H1 (cell line): ENCODE measurements around the gene PRKAR1B. TPM values are rescaled to one million over a fixed set of nuclear protein-coding genes. Genes with fewer than 3 reads are reported as not detected.

ENCODE experiments used
- CTCF ChIA-PET: fragments of 300-600 bp; sonication (Branson Sonifier 250); formaldehyde crosslinking; loops from one replicate; lab custom pipeline; 2021; ENCODE audit not compliant: partially characterized antibody; lab: Charles Lee
- POLR2A ChIA-PET: fragments of 300-600 bp; sonication (Branson Sonifier 250); formaldehyde crosslinking; loops from one replicate; lab custom pipeline; 2021; ENCODE audit warnings: inconsistent platforms; ENCODE audit not compliant: partially characterized antibody; lab: Charles Lee
- DNase-seq, 2 experiments: peaks; one replicate each; pipeline versions ENCODE4 v3.0.0 to v3.0.0-alpha.2; 2010 to 2022; ENCODE audit warnings: low spot score in 2 of 2, low read depth in 1 of 2, mixed read lengths in 1 of 2
- FAIRE-seq: peaks from 2 replicates; lab custom pipeline; 2011; peaks lifted over from hg19 to GRCh38; lab: Jason Lieb, UNC
- H2AFZ ChIP-seq: 2 replicates; pipeline ENCODE4 v1.8.1; 2012; ENCODE audit warnings: low read length, inconsistent platforms
- H2AK5ac ChIP-seq: 2 replicates; pipeline ENCODE4 v1.6.1; 2013; ENCODE audit warnings: low read depth, low read length
- H2BK120ac ChIP-seq: replicated peaks from 2 replicates; pipeline ENCODE3; 2013; ENCODE audit warnings: low read depth, low read length, inconsistent platforms
- H2BK12ac ChIP-seq: 2 replicates; pipeline ENCODE4 v1.6.1; 2013; ENCODE audit warnings: low read depth, low read length
- H2BK15ac ChIP-seq: 2 replicates; pipeline ENCODE4 v1.6.1; 2013; ENCODE audit warnings: low read length
- H2BK20ac ChIP-seq: 2 replicates; pipeline ENCODE4 v1.6.1; 2013; ENCODE audit warnings: low read length
- H2BK5ac ChIP-seq: 2 replicates; pipeline ENCODE4 v1.6.1; 2013; ENCODE audit warnings: low read depth, low read length
- H3K14ac ChIP-seq: 2 replicates; pipeline ENCODE4 v1.6.1; 2013; ENCODE audit warnings: inconsistent platforms; ENCODE audit not compliant: insufficient read length
- H3K18ac ChIP-seq: 2 replicates; pipeline ENCODE4 v1.6.1; 2013; ENCODE audit warnings: low read length; ENCODE audit errors: extremely low read depth
- H3K23ac ChIP-seq: 2 replicates; pipeline ENCODE4 v1.6.1; 2013; ENCODE audit warnings: inconsistent platforms; ENCODE audit not compliant: insufficient read length
- H3K23me2 ChIP-seq: 2 replicates; pipeline ENCODE4 v1.6.1; 2013; ENCODE audit warnings: low read depth, low read length
- H3K27ac ChIP-seq: 2 replicates; pipeline ENCODE4 v1.6.1; 2011; ENCODE audit warnings: low read depth, low read length, inconsistent platforms
- H3K27me3 ChIP-seq, 4 experiments: replicated peaks in 1 of 4; 1 replicate in 1 of 4; 2 replicates in 3 of 4; pipeline versions ENCODE4 v1.6.1 to v1.8.1; 2011 to 2013; ENCODE audit warnings: low read length in 3 of 4, mild to moderate bottlenecking in 3 of 4, inconsistent platforms in 2 of 4, mixed read lengths in 2 of 4, moderate library complexity in 1 of 4; ENCODE audit not compliant: control insufficient read depth in 3 of 4, insufficient read depth in 3 of 4; ENCODE audit errors: extremely low read depth in 1 of 4
- H3K36me3 ChIP-seq, 4 experiments: 2 replicates each; pipeline versions ENCODE4 v1.6.1 to v1.8.1; 2011 to 2013; ENCODE audit warnings: mild to moderate bottlenecking in 4 of 4, low read length in 3 of 4, moderate library complexity in 2 of 4, control low read depth in 1 of 4, inconsistent platforms in 1 of 4; ENCODE audit not compliant: insufficient read depth in 4 of 4, control insufficient read depth in 2 of 4
- H3K4ac ChIP-seq: replicated peaks from 2 replicates; pipeline ENCODE3; 2013; ENCODE audit warnings: low read length, low read depth, mixed read lengths, inconsistent platforms; ENCODE audit not compliant: insufficient read length
- H3K4me1 ChIP-seq, 4 experiments: replicated peaks in 1 of 4; 1 replicate in 1 of 4; 2 replicates in 3 of 4; pipeline versions ENCODE4 v1.6.1 to v1.8.1; 2011 to 2013; ENCODE audit warnings: low read length in 3 of 4, inconsistent platforms in 2 of 4, mixed read lengths in 1 of 4; ENCODE audit not compliant: insufficient read depth in 4 of 4, control insufficient read depth in 3 of 4
- H3K4me2 ChIP-seq, 2 experiments: 2 replicates each; pipeline versions ENCODE4 v1.6.1 to v1.8.1; 2011 to 2013; ENCODE audit warnings: low read depth in 2 of 2, low read length in 2 of 2, control low read depth in 1 of 2, inconsistent platforms in 1 of 2, mild to moderate bottlenecking in 1 of 2; ENCODE audit not compliant: insufficient read depth in 1 of 2
- H3K4me3 ChIP-seq, 4 experiments: fragments of 200-600, 300-600 bp in 1 of 4; sonication (generic), shearing (Covaris generic), sonication (Bioruptor Twin) in 1 of 4; 2 replicates each; pipeline versions ENCODE4 v1.5.1 to v1.8.1; 2011 to 2016; ENCODE audit warnings: low read length in 4 of 4, low read depth in 3 of 4, control low read depth in 2 of 4, inconsistent platforms in 2 of 4, mild to moderate bottlenecking in 2 of 4, mixed read lengths in 1 of 4, moderate library complexity in 1 of 4; ENCODE audit not compliant: insufficient read depth in 2 of 4; ENCODE audit errors: extremely low read depth in 1 of 4
- H3K56ac ChIP-seq: replicated peaks from 2 replicates; pipeline ENCODE3; 2013; ENCODE audit warnings: low read depth, mild to moderate bottlenecking, mixed read lengths, low read length, inconsistent platforms; ENCODE audit not compliant: insufficient read length
- H3K79me1 ChIP-seq: 2 replicates; pipeline ENCODE4 v1.6.1; 2013; ENCODE audit warnings: low read depth, low read length, control low read depth
- H3K79me2 ChIP-seq, 2 experiments: 2 replicates each; pipeline versions ENCODE4 v1.6.1 to v1.8.1; 2012 to 2013; ENCODE audit warnings: low read length in 2 of 2, mild to moderate bottlenecking in 2 of 2, inconsistent platforms in 1 of 2; ENCODE audit not compliant: insufficient read depth in 2 of 2, control insufficient read depth in 1 of 2
- H3K9ac ChIP-seq, 4 experiments: replicated peaks in 1 of 4; 1 replicate in 1 of 4; 2 replicates in 3 of 4; pipeline versions ENCODE4 v1.6.1 to v1.8.1; 2011 to 2013; ENCODE audit warnings: low read depth in 3 of 4, low read length in 3 of 4, control low read depth in 2 of 4, mild to moderate bottlenecking in 2 of 4, moderate library complexity in 2 of 4, inconsistent platforms in 1 of 4; ENCODE audit errors: extremely low read depth in 1 of 4
- H3K9me3 ChIP-seq, 2 experiments: 2 replicates each; pipeline versions ENCODE4 v1.6.1 to v1.8.1; 2012 to 2013; ENCODE audit warnings: mild to moderate bottlenecking in 2 of 2, moderate library complexity in 2 of 2, control low read depth in 1 of 2, inconsistent platforms in 1 of 2, low read depth in 1 of 2, low read length in 1 of 2, mixed read lengths in 1 of 2; ENCODE audit not compliant: insufficient read depth in 2 of 2
- H4K20me1 ChIP-seq, 2 experiments: replicated peaks in 1 of 2; 2 replicates each; pipeline versions ENCODE3 to v1.8.1; 2011 to 2013; ENCODE audit warnings: inconsistent platforms in 2 of 2, low read length in 2 of 2, mild to moderate bottlenecking in 1 of 2; ENCODE audit not compliant: insufficient read depth in 2 of 2, control insufficient read depth in 1 of 2
- H4K5ac ChIP-seq: 2 replicates; pipeline ENCODE4 v1.6.1; 2013; ENCODE audit warnings: low read length, low read depth, mixed read lengths, inconsistent platforms; ENCODE audit not compliant: insufficient read length
- H4K8ac ChIP-seq: 2 replicates; pipeline ENCODE4 v1.8.0; 2013; ENCODE audit warnings: mild to moderate bottlenecking, moderate library complexity, low read length, inconsistent platforms; ENCODE audit not compliant: insufficient read depth; ENCODE audit errors: extremely low read depth
- H4K91ac ChIP-seq: replicated peaks from 2 replicates; pipeline ENCODE3; 2013; ENCODE audit warnings: low read length, mixed read lengths, inconsistent platforms; ENCODE audit not compliant: insufficient read length
- POLR2AphosphoS5 ChIP-seq: IDR thresholded peaks from 2 replicates; pipeline ENCODE4 v1.6.1; 2011; ENCODE audit warnings: low read depth, low read length
- RNF2 ChIP-seq: fragments of 200-900, 300-1000 bp; sonication (generic); IDR thresholded peaks from 2 replicates; pipeline ENCODE4 v1.7.1; 2016; ENCODE audit warnings: borderline replicate concordance, low read depth, mild to moderate bottlenecking, antibody characterized with exemption, low read length; ENCODE audit not compliant: poor library complexity, severe bottlenecking; ENCODE audit errors: missing control alignments
- SIRT6 ChIP-seq: IDR thresholded peaks from one replicate; pipeline ENCODE4 v1.7.1; 2012; ENCODE audit warnings: low read length, inconsistent platforms
- WGBS, 2 experiments: shearing (Covaris generic) in 1 of 2; methylation state at CpG; one replicate each; pipeline versions ENCODE4 v1.1.6 to v1.1.7; 2013 to 2015; ENCODE audit warnings: low lambda C conversion rate in 2 of 2, mixed read lengths in 2 of 2, inconsistent platforms in 1 of 2, low coverage in 1 of 2, missing lambda C conversion rate in 1 of 2; ENCODE audit not compliant: insufficient replicate concordance in 2 of 2, insufficient coverage in 1 of 2, insufficient read length in 1 of 2; ENCODE audit errors: extremely low coverage in 1 of 2, missing lambda C conversion rate in 1 of 2; 5-methylcytosine and 5-hydroxymethylcytosine counted together
- polyA plus RNA-seq, 7 experiments: library from polyadenylated mRNA; depleted of rRNA in 3 of 7; stranded (reverse) in 5 of 7; unstranded in 2 of 7; fragments of >200 nt in 5 of 7; fragments of 200-250 nt in 2 of 7; gene quantifications; 1 replicate in 5 of 7; 2 replicates in 1 of 7; 4 replicates in 1 of 7; pipeline versions ENCODE4 v1.2.1 to v1.2.3, GENCODE V29; 2011 to 2013; ENCODE audit warnings: missing spikeins in 2 of 7, mixed read lengths in 2 of 7
- total RNA-seq: library from RNA; stranded (reverse); fragmentation: NEBNext Ultra II Directional; extraction: Animal tissue kit (Norgen Biotek cat#: 25700); gene quantifications from 2 replicates; pipeline ENCODE4 v1.2.1, GENCODE V29; 2021

The PRKAR1B gene
- total and polyA plus RNA-seq, 2 of the 8 experiments (the other 6 are each of a cell fraction or from before 2014, with no cell fraction given) = 12.3 to 55.7 TPM

DNA sequence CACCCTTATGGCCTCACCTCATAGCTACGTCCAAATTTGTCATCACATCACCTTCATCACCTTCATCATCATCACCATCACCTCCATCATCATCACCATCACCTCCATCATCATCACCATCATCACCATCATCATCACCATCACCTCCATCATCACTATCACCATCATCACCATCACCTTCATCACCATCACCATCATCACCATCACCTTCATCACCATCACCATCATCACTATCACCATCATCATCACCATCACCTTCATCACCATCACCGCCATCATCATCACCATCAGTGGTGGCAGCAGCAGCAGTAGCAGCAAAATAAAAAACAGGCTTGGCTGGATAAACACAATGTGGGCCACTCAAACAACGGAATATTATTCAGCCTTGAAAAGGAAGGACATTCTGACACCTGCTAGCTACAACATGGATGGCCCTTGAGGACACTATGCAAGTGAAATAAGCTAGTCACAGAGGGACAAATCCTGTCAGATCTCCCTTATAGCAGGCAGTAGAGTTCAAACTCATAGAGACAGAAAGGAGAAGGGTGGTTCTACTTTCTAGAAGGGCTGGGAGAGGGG is 159.7 kb downstream of the PRKAR1B start:
- CTCF ChIA-PET = no interaction called here
- H3K9me3 ChIP-seq = peaks cover 0 to 3% of the 10 kb centered on the region in 2 experiments; a peak in 1 of 4 replicates
- FAIRE-seq = no peak
- H3K4me1 ChIP-seq = peaks cover 0 to 9% (median 6%) of the 10 kb centered on the region in 4 experiments; a peak in 5 of 7 replicates
- H3K18ac ChIP-seq = no peak overlapping the region
- H2AFZ ChIP-seq = no peak overlapping the region
- no peak overlapping the region for H3K4me3 ChIP-seq
- no peaks in the 10 kb centered on the region; a peak in 1 of 4 replicates for H3K79me2 ChIP-seq
- no peak overlapping the region for H2BK12ac ChIP-seq
- POLR2A ChIA-PET = no interaction called here
- no peak overlapping the region for H3K9ac ChIP-seq
- no peak overlapping the region for H3K23ac ChIP-seq
- no peak overlapping the region for H2BK120ac ChIP-seq
- H3K4me2 ChIP-seq = no peak overlapping the region
- H4K91ac ChIP-seq = no peak overlapping the region
- no peak overlapping the region for H4K8ac ChIP-seq
- H2BK5ac ChIP-seq = no peak overlapping the region
- no peak overlapping the region for H3K14ac ChIP-seq
- H3K79me1 ChIP-seq = no peaks in the 10 kb centered on the region
- no peak overlapping the region for H2BK15ac ChIP-seq
- H3K23me2 ChIP-seq = peaks cover 8% of the 10 kb centered on the region; the same call in 1 of the 2 replicates
- H2AK5ac ChIP-seq = no peak overlapping the region
- no peaks in the 10 kb centered on the region for H3K27me3 ChIP-seq
- H3K36me3 ChIP-seq = no peaks in the 10 kb centered on the region; a peak in 1 of 8 replicates
- no peak overlapping the region for H3K4ac ChIP-seq
- H4K20me1 ChIP-seq = peaks cover 3 to 9% of the 10 kb centered on the region in 2 experiments
- no peak overlapping the region for H3K27ac ChIP-seq
- TF ChIP-seq RNF2 = no peak
- TF ChIP-seq SIRT6 = no peak
- TF ChIP-seq POLR2AphosphoS5 = no peak
- no peak for DNase-seq
- no peak overlapping the region for H4K5ac ChIP-seq
- no peak overlapping the region for H3K56ac ChIP-seq
- H2BK20ac ChIP-seq = no peak overlapping the region
- 81% methylated on average over 2 of the region's 3 CpGs; no CpG with 5 or more reads in 1 of the 2 experiments for WGBS, 2 experiments
